ENCODE results near the gene GRSF1. TPM values are rescaled to one million over a fixed set of nuclear protein-coding genes. Genes with fewer than 3 reads are reported as not detected.
A peak's percentile ranks its signal among the peaks of the same experiment; 100 is the strongest.

The GRSF1 gene
- total and polyA plus RNA-seq, 11 donors = 37.6 to 114 (median 86.8) TPM

GRCh38 chr4:70831293-70831692 is 8.4 kb downstream of the GRSF1 start:
- intact Hi-C loops (cut with DNase I) = loop anchor here in 3 of 10 donors (5.0 to 10.0 kb wide), 4 partner anchors 46 to 126 kb away; no protein-coding TSS in a partner anchor
- TF ChIP-seq CTCF (IDR thresholded peaks at IDR 0.05) (no peak), POLR2A (IDR thresholded peaks at IDR 0.05) (no peak)
- H3K27ac ChIP-seq = no peak overlapping the region
- peaks cover 0 to 13% (median 4%) of the 10 kb centered on the region in 12 donors for H3K4me1 ChIP-seq
- H3K9me3 ChIP-seq = no peaks in the 10 kb centered on the region
- DNase-seq (no peak), ATAC-seq (no peak)
- H3K27me3 ChIP-seq = no peaks in the 10 kb centered on the region
- WGBS, 4 donors = 94 to 97% (median 96%) methylated on average over 4 of the region's 4 CpGs
- no peak overlapping the region for H3K4me3 ChIP-seq
- H3K36me3 ChIP-seq = peaks cover 3 to 98% (median 93%) of the 10 kb centered on the region in 9 donors

DNA sequence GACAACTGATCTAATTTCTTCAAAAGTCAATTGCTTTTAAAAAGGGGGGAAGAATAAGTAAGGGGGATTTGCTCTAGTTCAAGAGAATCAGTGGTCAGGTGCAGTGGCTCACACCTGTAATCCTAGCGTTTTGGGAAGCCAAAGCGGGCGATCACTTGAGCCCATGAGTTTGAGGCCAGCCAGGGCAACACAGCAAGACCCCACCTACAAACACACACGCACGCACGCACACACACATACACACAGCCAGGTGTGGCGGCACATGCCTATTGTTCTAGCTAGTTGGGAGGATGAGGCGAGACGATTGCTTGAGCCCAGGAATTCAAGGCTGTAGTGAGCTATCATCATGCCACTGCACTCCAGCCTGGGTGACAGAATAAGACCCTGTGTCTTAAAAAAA is 9.6 kb downstream of the GRSF1 start:
- Histone ChIP-seq H3K27ac (no peak overlapping the region), H3K4me3 (no peak overlapping the region), H3K4me1 (peaks cover 0 to 8% (median 0%) of the 10 kb centered on the region in 12 donors), H3K9me3 (no peaks in the 10 kb centered on the region), H3K36me3 (peaks cover 4 to 100% (median 98%) of the 10 kb centered on the region in 9 donors), H3K27me3 (no peaks in the 10 kb centered on the region)
- intact Hi-C loops (cut with DNase I) = loop anchor here in 3 of 10 donors (5.0 to 10.0 kb wide), 4 partner anchors 45 to 125 kb away; no protein-coding TSS in a partner anchor
- no peak for TF ChIP-seq CTCF (IDR thresholded peaks at IDR 0.05)
- TF ChIP-seq POLR2A (IDR thresholded peaks at IDR 0.05) = no peak
- DNase-seq (no peak), ATAC-seq (no peak)
- 87 to 93% (median 91%) methylated on average over 9 of the region's 9 CpGs for WGBS, 4 donors

DNA sequence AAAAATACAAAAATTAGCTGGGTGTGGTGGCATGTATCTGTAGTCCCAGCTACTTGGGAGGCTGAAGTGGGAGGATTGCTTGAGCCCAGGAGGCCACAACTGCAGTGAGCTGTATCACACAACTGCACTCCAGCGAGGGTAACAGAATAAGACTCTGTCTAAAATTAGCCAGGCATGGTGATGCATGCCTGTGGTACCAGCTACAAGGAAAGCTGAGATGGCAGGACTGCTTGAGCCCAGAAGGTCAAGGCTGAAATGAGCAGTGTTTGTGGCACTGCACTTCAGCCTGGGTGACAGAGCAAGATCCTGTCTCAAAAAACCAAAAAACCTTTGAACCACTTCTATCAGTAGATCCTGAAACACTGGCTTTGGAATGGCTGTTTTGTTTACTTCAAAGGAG is 10.2 kb downstream of the GRSF1 start:
- TF ChIP-seq POLR2A (IDR thresholded peaks at IDR 0.05) = no peak
- TF ChIP-seq CTCF (IDR thresholded peaks at IDR 0.05) = no peak
- Histone ChIP-seq H3K27me3 (no peaks in the 10 kb centered on the region), H3K27ac (no peak overlapping the region), H3K9me3 (no peaks in the 10 kb centered on the region), H3K36me3 (peaks cover 6 to 100% (median 98%) of the 10 kb centered on the region in 9 donors), H3K4me3 (no peak overlapping the region), H3K4me1 (peaks cover 0 to 8% (median 0%) of the 10 kb centered on the region in 12 donors)
- ATAC-seq (peak in 2 of 4 donors; percentile 66 to 77), DNase-seq (no peak)
- intact Hi-C loops (cut with DNase I) = no loop called here
- WGBS, 4 donors = 50 to 76% (median 58%) methylated on average over 1 of the region's 1 CpG

GRCh38 chr4:70829015-70829414 is 10.7 kb downstream of the GRSF1 start:
- WGBS, 4 donors = 95 to 99% (median 97%) methylated on average over 3 of the region's 3 CpGs
- intact Hi-C loops (cut with DNase I) = no loop called here
- H3K4me1 ChIP-seq = peaks cover 0 to 4% (median 0%) of the 10 kb centered on the region in 12 donors
- no peak overlapping the region for H3K27ac ChIP-seq
- no peak overlapping the region for H3K4me3 ChIP-seq
- DNase-seq = no peak
- TF ChIP-seq POLR2A (IDR thresholded peaks at IDR 0.05) = no peak
- TF ChIP-seq CTCF (IDR thresholded peaks at IDR 0.05) = no peak
- H3K27me3 ChIP-seq = no peaks in the 10 kb centered on the region
- no peak for ATAC-seq
- no peaks in the 10 kb centered on the region for H3K9me3 ChIP-seq
- peaks cover 6 to 100% (median 98%) of the 10 kb centered on the region in 9 donors for H3K36me3 ChIP-seq
